Uterus (tissue), 4 donors: ENCODE results near the gene ITGB3BP. TPM values are rescaled to one million over a fixed set of nuclear protein-coding genes. Genes with fewer than 3 reads are reported as not detected.

ENCODE experiments used
- DNase-seq, 2 donors: peaks; one replicate each; pipeline ENCODE4 v3.0.0-alpha.2; 2019 to 2020
- H3K27ac ChIP-seq, 2 donors: fragments of 200-600 bp; sonication (generic); 1 replicate in 1 of 2; 2 replicates in 1 of 2; pipeline ENCODE4 v1.5.1; 2016 to 2018
- H3K27me3 ChIP-seq, 2 donors: fragments of 200-600 bp; sonication (generic); one replicate each; pipeline ENCODE4 v1.5.1; 2018 to 2019; ENCODE audit warnings: control low read depth in 1 of 2
- H3K36me3 ChIP-seq, 2 donors: fragments of 200-600 bp; sonication (generic); one replicate each; pipeline ENCODE4 v1.5.1; 2019; ENCODE audit warnings: control low read depth in 1 of 2
- H3K4me1 ChIP-seq, 2 donors: fragments of 200-600 bp; sonication (generic); one replicate each; pipeline ENCODE4 v1.5.1; 2018 to 2019; ENCODE audit warnings: control low read depth in 1 of 2
- H3K4me3 ChIP-seq, 2 donors: fragments of 200-600 bp; sonication (generic); 1 replicate in 1 of 2; 2 replicates in 1 of 2; pipeline ENCODE4 v1.5.1; 2018 to 2019; ENCODE audit warnings: mild to moderate bottlenecking in 1 of 2
- H3K9me3 ChIP-seq, 2 donors: fragments of 200-600 bp; sonication (generic); one replicate each; pipeline ENCODE4 v1.5.1; 2019; ENCODE audit warnings: control low read depth in 1 of 2
- POLR2A ChIP-seq, 2 donors: fragments of 450-650 bp; IDR thresholded peaks; one replicate each; pipeline ENCODE4 v1.6.1; 2016; ENCODE audit warnings: antibody characterized with exemption in 2 of 2, mild to moderate bottlenecking in 1 of 2, moderate library complexity in 1 of 2
- intact Hi-C: fragments of 100-400 bp; cut with DNase I; formaldehyde crosslinking; loops from one replicate; pipeline ENCODE4 v1.15.1; 2023; ENCODE audit warnings: low total_unique reads
- total RNA-seq, 4 donors: library from RNA; depleted of rRNA in 3 of 4; stranded (reverse); fragments of >200 nt in 3 of 4; gene quantifications; one replicate each; pipeline versions ENCODE4 v1.1.0 to v1.2.4, GENCODE V29; 2014 to 2023
- TF ChIP-seq, protein P1 (sequence below), 4 experiments: fragments of 200-600 bp in 2 of 4; fragments of 450-650 bp in 2 of 4; sonication (generic) in 2 of 4; IDR thresholded peaks; one replicate each; pipeline ENCODE4 v1.5.1; 2016 to 2019; ENCODE audit warnings: antibody characterized with exemption in 4 of 4, mild to moderate bottlenecking in 2 of 4, moderate library complexity in 1 of 4
- donor health status: DM: yes; HTN: yes; CAD: no.

Gene ITGB3BP
- total RNA-seq, 4 donors from 2014 or later: 5.4 to 56.8 (median 30.4) TPM

DNA sequence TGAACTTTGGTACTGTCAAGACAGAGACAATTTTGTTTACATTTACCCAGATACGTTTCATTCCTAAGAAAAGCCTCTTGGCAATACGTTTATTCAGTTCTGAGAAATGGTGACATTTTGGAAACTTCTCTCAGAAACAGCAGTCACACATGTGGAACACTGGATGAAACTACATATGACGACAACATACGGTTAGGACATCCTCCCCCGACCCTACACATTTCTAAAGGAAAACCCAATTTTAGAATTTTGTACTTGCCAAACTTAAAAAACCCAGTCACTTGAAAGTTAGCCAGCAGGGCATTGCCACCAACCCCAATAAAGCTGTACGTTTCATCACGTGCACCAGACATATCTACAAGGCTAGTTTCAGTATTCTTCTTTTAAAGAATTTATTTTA lies 56.8 kb downstream of the ITGB3BP start:
- intact Hi-C loops: no loop called here
- TF ChIP-seq POLR2A (IDR thresholded peaks at IDR 0.05): no peak
- TF ChIP-seq, protein P1, sequence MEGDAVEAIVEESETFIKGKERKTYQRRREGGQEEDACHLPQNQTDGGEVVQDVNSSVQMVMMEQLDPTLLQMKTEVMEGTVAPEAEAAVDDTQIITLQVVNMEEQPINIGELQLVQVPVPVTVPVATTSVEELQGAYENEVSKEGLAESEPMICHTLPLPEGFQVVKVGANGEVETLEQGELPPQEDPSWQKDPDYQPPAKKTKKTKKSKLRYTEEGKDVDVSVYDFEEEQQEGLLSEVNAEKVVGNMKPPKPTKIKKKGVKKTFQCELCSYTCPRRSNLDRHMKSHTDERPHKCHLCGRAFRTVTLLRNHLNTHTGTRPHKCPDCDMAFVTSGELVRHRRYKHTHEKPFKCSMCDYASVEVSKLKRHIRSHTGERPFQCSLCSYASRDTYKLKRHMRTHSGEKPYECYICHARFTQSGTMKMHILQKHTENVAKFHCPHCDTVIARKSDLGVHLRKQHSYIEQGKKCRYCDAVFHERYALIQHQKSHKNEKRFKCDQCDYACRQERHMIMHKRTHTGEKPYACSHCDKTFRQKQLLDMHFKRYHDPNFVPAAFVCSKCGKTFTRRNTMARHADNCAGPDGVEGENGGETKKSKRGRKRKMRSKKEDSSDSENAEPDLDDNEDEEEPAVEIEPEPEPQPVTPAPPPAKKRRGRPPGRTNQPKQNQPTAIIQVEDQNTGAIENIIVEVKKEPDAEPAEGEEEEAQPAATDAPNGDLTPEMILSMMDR (IDR thresholded peaks at IDR 0.05): no peak
- Histone ChIP-seq H3K27ac (no peak overlapping the region), H3K4me1 (no peaks in the 10 kb centered on the region), H3K4me3 (no peak overlapping the region), H3K9me3 (peaks cover 0 to 14% of the 10 kb centered on the region in 2 donors), H3K36me3 (no peaks in the 10 kb centered on the region), H3K27me3 (no peaks in the 10 kb centered on the region)
- no peak for DNase-seq

DNA sequence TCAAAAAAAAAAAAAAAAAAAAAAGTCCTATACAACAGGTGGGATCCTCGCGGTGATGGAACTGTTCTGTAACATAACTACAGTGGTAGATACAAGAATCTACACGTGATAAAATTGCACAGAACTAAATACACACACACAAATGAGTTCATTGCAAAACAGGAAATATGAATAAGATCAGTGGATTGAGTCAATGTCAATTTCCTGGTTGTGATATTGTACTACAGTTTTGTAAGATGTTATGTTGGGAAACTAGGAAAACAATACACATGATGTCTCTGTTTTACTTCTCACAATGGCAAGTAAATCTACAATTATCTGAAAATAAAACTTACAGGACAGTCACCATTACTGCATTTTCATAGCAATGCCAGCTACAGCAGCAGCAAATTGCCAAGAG lies 59.8 kb downstream of the ITGB3BP start:
- intact Hi-C loops: no loop called here
- Histone ChIP-seq H3K9me3 (peaks cover 0 to 14% of the 10 kb centered on the region in 2 donors), H3K36me3 (no peaks in the 10 kb centered on the region), H3K4me1 (no peaks in the 10 kb centered on the region), H3K4me3 (no peak overlapping the region), H3K27me3 (no peaks in the 10 kb centered on the region), H3K27ac (no peak overlapping the region)
- TF ChIP-seq, protein P1 (IDR thresholded peaks at IDR 0.05): no peak
- no peak for TF ChIP-seq POLR2A (IDR thresholded peaks at IDR 0.05)
- DNase-seq: no peak

DNA sequence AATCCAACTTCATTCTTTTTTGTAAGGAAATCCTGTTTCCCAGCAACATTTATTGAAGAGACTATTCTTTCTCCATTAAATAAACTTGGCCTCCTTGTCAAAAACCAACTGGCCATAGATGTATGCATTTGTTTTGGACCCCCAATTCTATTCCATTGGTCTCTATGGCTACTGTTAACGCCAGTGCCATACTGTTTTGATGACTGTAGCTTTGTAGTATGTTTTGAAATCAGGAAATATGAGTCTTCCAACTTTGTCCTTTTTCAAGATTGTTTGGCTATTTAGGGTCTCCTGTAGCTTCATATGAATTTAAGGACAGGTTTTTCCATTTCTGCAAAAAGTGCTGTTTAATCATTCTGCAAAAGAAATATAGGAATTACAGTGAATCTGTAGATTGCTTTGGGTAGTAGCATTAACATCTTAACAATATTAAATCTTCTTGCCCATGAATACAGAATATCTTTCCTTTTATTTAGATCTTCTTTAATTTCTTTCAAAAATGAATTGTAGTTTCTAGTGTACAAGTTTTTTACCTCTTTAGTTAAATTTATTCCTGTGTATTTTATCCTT lies 61.3 kb downstream of the ITGB3BP start:
- H3K9me3 ChIP-seq: peaks cover 0 to 14% of the 10 kb centered on the region in 2 donors

DNA sequence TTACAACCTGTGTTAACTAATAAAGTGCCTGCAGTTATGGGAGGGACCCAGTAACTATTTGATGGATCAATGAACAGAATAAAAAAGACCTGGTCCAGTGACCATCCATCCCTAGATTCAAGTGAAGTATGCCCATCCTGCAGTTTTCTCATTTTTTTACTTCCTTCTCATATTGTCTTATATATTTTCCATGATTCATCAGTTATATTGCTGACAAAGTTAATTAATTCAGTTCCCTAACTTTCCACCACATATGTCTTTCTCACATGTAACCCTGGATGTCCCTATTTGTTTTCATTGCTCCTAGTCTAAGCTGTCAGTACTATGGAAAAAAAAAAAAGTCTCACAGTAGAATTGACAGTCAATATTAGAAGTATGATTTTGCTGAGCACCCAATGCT lies 64.3 kb downstream of the ITGB3BP start:
- intact Hi-C loops: no loop called here
- Histone ChIP-seq H3K4me3 (no peak overlapping the region), H3K9me3 (peaks cover 0 to 14% of the 10 kb centered on the region in 2 donors), H3K27ac (no peak overlapping the region), H3K4me1 (no peaks in the 10 kb centered on the region), H3K36me3 (no peaks in the 10 kb centered on the region), H3K27me3 (no peaks in the 10 kb centered on the region)
- no peak for TF ChIP-seq POLR2A (IDR thresholded peaks at IDR 0.05)
- TF ChIP-seq, protein P1 (IDR thresholded peaks at IDR 0.05): no peak
- DNase-seq: no peak

More for the DNA sequence above, 61.3 kb downstream of the ITGB3BP start:
- H3K36me3 ChIP-seq: no peaks in the 10 kb centered on the region
- H3K27ac ChIP-seq: no peak overlapping the region
- intact Hi-C loops: no loop called here
- no peaks in the 10 kb centered on the region for H3K4me1 ChIP-seq
- no peaks in the 10 kb centered on the region for H3K27me3 ChIP-seq
- no peak overlapping the region for H3K4me3 ChIP-seq
- no peak for TF ChIP-seq POLR2A (IDR thresholded peaks at IDR 0.05)
- TF ChIP-seq, protein P1 (IDR thresholded peaks at IDR 0.05): no peak
- DNase-seq: no peak

DNA sequence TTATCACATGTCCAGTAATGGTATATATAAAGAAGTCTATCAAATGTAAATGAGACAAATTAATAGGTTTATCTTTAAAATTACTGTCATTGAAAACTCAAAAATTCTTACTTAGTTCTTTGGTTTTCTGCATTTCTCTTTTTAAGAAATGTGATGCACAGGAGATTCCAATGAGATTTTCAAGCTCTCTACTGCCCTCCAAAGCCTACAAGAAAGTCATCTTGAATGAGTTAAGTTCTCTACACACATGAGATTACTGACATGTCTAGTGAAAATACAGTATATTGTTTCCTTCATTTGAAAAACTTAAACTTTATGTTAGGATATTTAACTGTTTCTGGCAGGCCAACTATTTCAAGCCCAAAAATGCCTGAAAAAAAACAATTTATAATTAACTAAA lies 68.8 kb downstream of the ITGB3BP start:
- Histone ChIP-seq H3K27ac (no peak overlapping the region), H3K4me1 (no peaks in the 10 kb centered on the region), H3K27me3 (no peaks in the 10 kb centered on the region), H3K9me3 (no peaks in the 10 kb centered on the region), H3K36me3 (no peaks in the 10 kb centered on the region), H3K4me3 (no peak overlapping the region)
- no peak for DNase-seq
- TF ChIP-seq POLR2A (IDR thresholded peaks at IDR 0.05): no peak
- TF ChIP-seq, protein P1 (IDR thresholded peaks at IDR 0.05): no peak
- intact Hi-C loops: no loop called here
